ENCODE data around the gene LIN7B.

LIN7B gene

GRCh38 chr19:49167857-49168409 lies 53.8 kb downstream of the LIN7B start:
- Histone ChIP-seq H3K9me2 (replicated peaks; ENCODE audit: control insufficient read depth, low read length) (no peaks in the 10 kb centered on the region), H3K9me3 (ENCODE audit: control insufficient read depth, insufficient read depth, low read length) (no peaks in the 10 kb centered on the region), H3K27me3 (ENCODE audit: control insufficient read depth, low read length) (no peaks in the 10 kb centered on the region), H3F3A (ENCODE audit: control insufficient read depth, insufficient read depth) (no peaks in the 10 kb centered on the region), H3K27ac (ENCODE audit: low read depth, low read length) (no peak overlapping the region), H3K4me3 (ENCODE audit: low read length) (no peak overlapping the region), H3K4me2 (ENCODE audit: low read length) (no peak overlapping the region), H4K20me1 (ENCODE audit: control insufficient read depth, insufficient read depth, low read depth, low read length) (no peaks in the 10 kb centered on the region), H3K36me3 (ENCODE audit: control insufficient read depth, low read length) (no peaks in the 10 kb centered on the region), H3K79me2 (ENCODE audit: control insufficient read depth, low read length) (no peaks in the 10 kb centered on the region), H3K4me1 (ENCODE audit: control insufficient read depth, low read length) (no peaks in the 10 kb centered on the region)
- TF ChIP-seq, protein P1, sequence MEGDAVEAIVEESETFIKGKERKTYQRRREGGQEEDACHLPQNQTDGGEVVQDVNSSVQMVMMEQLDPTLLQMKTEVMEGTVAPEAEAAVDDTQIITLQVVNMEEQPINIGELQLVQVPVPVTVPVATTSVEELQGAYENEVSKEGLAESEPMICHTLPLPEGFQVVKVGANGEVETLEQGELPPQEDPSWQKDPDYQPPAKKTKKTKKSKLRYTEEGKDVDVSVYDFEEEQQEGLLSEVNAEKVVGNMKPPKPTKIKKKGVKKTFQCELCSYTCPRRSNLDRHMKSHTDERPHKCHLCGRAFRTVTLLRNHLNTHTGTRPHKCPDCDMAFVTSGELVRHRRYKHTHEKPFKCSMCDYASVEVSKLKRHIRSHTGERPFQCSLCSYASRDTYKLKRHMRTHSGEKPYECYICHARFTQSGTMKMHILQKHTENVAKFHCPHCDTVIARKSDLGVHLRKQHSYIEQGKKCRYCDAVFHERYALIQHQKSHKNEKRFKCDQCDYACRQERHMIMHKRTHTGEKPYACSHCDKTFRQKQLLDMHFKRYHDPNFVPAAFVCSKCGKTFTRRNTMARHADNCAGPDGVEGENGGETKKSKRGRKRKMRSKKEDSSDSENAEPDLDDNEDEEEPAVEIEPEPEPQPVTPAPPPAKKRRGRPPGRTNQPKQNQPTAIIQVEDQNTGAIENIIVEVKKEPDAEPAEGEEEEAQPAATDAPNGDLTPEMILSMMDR (IDR thresholded peaks at IDR 0.05; ENCODE audit: low read depth, low read length, poor library complexity, severe bottlenecking) = no peak
- TF ChIP-seq EZH2phosphoT487 (IDR thresholded peaks at IDR 0.05; ENCODE audit: borderline replicate concordance, low read length) = no peak

Data from DOHH2 (cell line).